ENCODE measurements around the gene WIPI1. TPM values are rescaled to one million over a fixed set of nuclear protein-coding genes. Genes with fewer than 3 reads are reported as not detected.

Gene WIPI1
- total RNA-seq, 1 experiment from 2014 or later: 19.8 TPM

GRCh38 chr17:68424203-68424602, 33.1 kb downstream of the WIPI1 start:
- Histone ChIP-seq H3K4me1 (ENCODE audit: control insufficient read depth, insufficient read depth, low read length) (no peaks in the 10 kb centered on the region), H3K36me3 (ENCODE audit: control insufficient read depth, insufficient read depth, low read length) (no peaks in the 10 kb centered on the region), H3K27ac (ENCODE audit: low read length) (no peak overlapping the region), H3K4me3 (ENCODE audit: low read depth in 2 of 2, low read length in 2 of 2) (no peak overlapping the region), H3K27me3 (ENCODE audit: control insufficient read depth, insufficient read depth, low read length) (no peaks in the 10 kb centered on the region), H3K9me3 (ENCODE audit: control insufficient read depth, insufficient read depth, low read depth, low read length) (no peaks in the 10 kb centered on the region)
- intact Hi-C loops (cut with micrococcal nuclease; ENCODE audit: unreplicated experiment) (no loop called here), in situ Hi-C loops (cut with HindIII; ENCODE audit: low pct_unique_long_range_greater_than_20kb, low sequenced_read_pairs) (no loop called here)
- ATAC-seq: no peak
- BruUV-seq (replicated peaks): no TSS peak
- ChIA-PET POLR2A (interaction anchor here (0.5 kb wide), 1 partner anchor 296 kb away, joined by 3 read pairs; no protein-coding TSS in a partner anchor), CTCF (no interaction called here)
- no peak for DNase-seq (ENCODE audit: low read depth, low spot score)
- TF ChIP-seq POLR2AphosphoS5 (IDR thresholded peaks at IDR 0.05; ENCODE audit: low read depth, low read length): no peak
- TF ChIP-seq CTCF (IDR thresholded peaks at IDR 0.05): no peak
- TF ChIP-seq REST (IDR thresholded peaks at IDR 0.05; ENCODE audit: insufficient read depth in 1 of 2, low read depth in 2 of 2, low read length in 1 of 2): no peak
- TF ChIP-seq TCF7L2 (IDR thresholded peaks at IDR 0.05; ENCODE audit: low read depth, low read length): no peak
- no peak for TF ChIP-seq SIN3A (IDR thresholded peaks at IDR 0.05; ENCODE audit: borderline replicate concordance, insufficient read depth, low read depth, low read length)

- DNase-seq (ENCODE audit: low read depth, low spot score) (no peak), ATAC-seq (no peak)
- Histone ChIP-seq H3K36me3 (ENCODE audit: control insufficient read depth, insufficient read depth, low read length) (no peaks in the 10 kb centered on the region), H3K27ac (ENCODE audit: low read length) (no peak overlapping the region), H3K27me3 (ENCODE audit: control insufficient read depth, insufficient read depth, low read length) (no peaks in the 10 kb centered on the region), H3K4me1 (ENCODE audit: control insufficient read depth, insufficient read depth, low read length) (no peaks in the 10 kb centered on the region), H3K9me3 (ENCODE audit: control insufficient read depth, insufficient read depth, low read depth, low read length) (no peaks in the 10 kb centered on the region), H3K4me3 (ENCODE audit: low read depth in 2 of 2, low read length in 2 of 2) (no peak overlapping the region)
- no TSS peak for BruUV-seq (replicated peaks)
- in situ Hi-C loops (cut with HindIII; ENCODE audit: low pct_unique_long_range_greater_than_20kb, low sequenced_read_pairs) (no loop called here), intact Hi-C loops (cut with micrococcal nuclease; ENCODE audit: unreplicated experiment) (no loop called here)
- TF ChIP-seq POLR2AphosphoS5 (IDR thresholded peaks at IDR 0.05; ENCODE audit: low read depth, low read length) (no peak), SIN3A (IDR thresholded peaks at IDR 0.05; ENCODE audit: borderline replicate concordance, insufficient read depth, low read depth, low read length) (no peak), CTCF (IDR thresholded peaks at IDR 0.05) (no peak), REST (IDR thresholded peaks at IDR 0.05; ENCODE audit: insufficient read depth in 1 of 2, low read depth in 2 of 2, low read length in 1 of 2) (no peak), TCF7L2 (IDR thresholded peaks at IDR 0.05; ENCODE audit: low read depth, low read length) (no peak)
- CTCF ChIA-PET: no interaction called here
- POLR2A ChIA-PET: no interaction called here
Measured at GRCh38 chr17:68423251-68423650, 34.0 kb downstream of the WIPI1 start.

Data from Panc1 (cell line).